Measurements from ENCODE around the gene WBP1L.
"Not testable (repeated sequence)": the region's sequence is repeated elsewhere in the genome, so short reads cannot be mapped to it uniquely, and the experiment has no call there.

The WBP1L gene

GRCh38 chr10:102726274-102726673, 17.5 kb upstream of the WBP1L start:
- DNase-seq = no peak

- no peak for DNase-seq
Measured at GRCh38 chr10:102727037-102727818, 16.5 kb upstream of the WBP1L start.

GRCh38 chr10:102729029-102730026, 14.4 kb upstream of the WBP1L start:
- peak; percentile 39 to 55 for DNase-seq

- no peak for DNase-seq
Measured at GRCh38 chr10:102731222-102731800, 12.4 kb upstream of the WBP1L start.

- no peak for DNase-seq
Measured at GRCh38 chr10:102732661-102733060, 11.1 kb upstream of the WBP1L start.

GRCh38 chr10:102735065-102735562, 8.6 kb upstream of the WBP1L start:
- no peak for DNase-seq

- no peak for DNase-seq
Measured at GRCh38 chr10:102738692-102739121, 5.0 kb upstream of the WBP1L start.

GRCh38 chr10:102740229-102740628, 3.5 kb upstream of the WBP1L start:
- no peak for DNase-seq

- no peak for DNase-seq
Measured at GRCh38 chr10:102741726-102742237, 2.0 kb upstream of the WBP1L start.

- DNase-seq = not testable (repeated sequence)
Measured at GRCh38 chr10:102742313-102742712, 1.4 kb upstream of the WBP1L start.

GRCh38 chr10:102743078-102743587, 615 bp upstream of the WBP1L start:
- no peak for DNase-seq

GRCh38 chr10:102744374-102745051, 765 bp downstream of the WBP1L start:
- DNase-seq = no peak

GRCh38 chr10:102745157-102745556, 1.4 kb downstream of the WBP1L start:
- no peak for DNase-seq

- DNase-seq = no peak
Measured at GRCh38 chr10:102752266-102752930, 8.7 kb downstream of the WBP1L start.

GRCh38 chr10:102752934-102753664, 9.4 kb downstream of the WBP1L start:
- DNase-seq = no peak

- no peak for DNase-seq
Measured at GRCh38 chr10:102753718-102754117, 10.0 kb downstream of the WBP1L start.

- no peak for DNase-seq
Measured at GRCh38 chr10:102757323-102757722, 13.6 kb downstream of the WBP1L start.

GRCh38 chr10:102758240-102758932, 14.6 kb downstream of the WBP1L start:
- no peak for DNase-seq

GRCh38 chr10:102758933-102759262, 15.2 kb downstream of the WBP1L start:
- not testable (repeated sequence) for DNase-seq

Data from activated CD4-positive, alpha-beta T cell treated with anti-CD3 and anti-CD28 coated beads for 4 hours (primary cell).